GM12878 (cell line): ENCODE results near the gene PLIN3.
A peak's percentile ranks its signal among the peaks of the same experiment; 100 is the strongest.

Experiments used
- CEBPB ChIP-seq, 2 experiments: fragments of 150-350 bp in 1 of 2; IDR thresholded peaks; 2 replicates each; pipeline ENCODE4 v1.6.1; 2012 to 2014; ENCODE audit warnings: low read depth in 2 of 2, low read length in 2 of 2, borderline replicate concordance in 1 of 2, inconsistent platforms in 1 of 2
- CREB1 ChIP-seq: IDR thresholded peaks from 2 replicates; pipeline ENCODE4 v1.6.1; 2012; ENCODE audit warnings: low read depth, mild to moderate bottlenecking, inconsistent platforms
- CTCF ChIP-seq, 3 experiments: IDR thresholded peaks in 2 of 3; conservative IDR thresholded peaks in 1 of 3; 2 replicates each; pipeline ENCODE4 v1.5.1; 2011; ENCODE audit warnings: low read depth in 3 of 3, low read length in 3 of 3, mild to moderate bottlenecking in 3 of 3, control low read depth in 2 of 3, moderate library complexity in 2 of 3, inconsistent platforms in 1 of 3, mixed read lengths in 1 of 3; ENCODE audit not compliant: control insufficient read depth in 2 of 3, insufficient read depth in 1 of 3; ENCODE audit errors: extremely low read depth in 1 of 3
- DPF2 ChIP-seq: fragments of 450-650 bp; IDR thresholded peaks from 2 replicates; pipeline ENCODE4 v1.6.1; 2017; ENCODE audit warnings: mild to moderate bottlenecking
- EP300 ChIP-seq, 2 experiments: fragments of 150-350 bp in 1 of 2; IDR thresholded peaks; 2 replicates each; pipeline ENCODE4 v1.6.1; 2011 to 2012; ENCODE audit warnings: low read depth in 2 of 2, low read length in 2 of 2, borderline replicate concordance in 1 of 2, improper control_type of control experiment in 1 of 2, inconsistent platforms in 1 of 2; ENCODE audit not compliant: control insufficient read depth in 1 of 2
- GABPA ChIP-seq: IDR thresholded peaks from 2 replicates; pipeline ENCODE4 v1.6.1; 2014; ENCODE audit warnings: antibody characterized with exemption, low read depth, mild to moderate bottlenecking, inconsistent platforms
- HDAC2 ChIP-seq: fragments of 200-600 bp; sonication (generic); IDR thresholded peaks from 2 replicates; pipeline ENCODE4 v1.6.1; 2017
- HDGF ChIP-seq: fragments of 450-650 bp; IDR thresholded peaks from 2 replicates; pipeline ENCODE4 v1.6.1; 2016; ENCODE audit warnings: antibody characterized with exemption
- SMC3 ChIP-seq: IDR thresholded peaks from 2 replicates; pipeline ENCODE4 v1.6.1; 2011; ENCODE audit warnings: low read length, improper control_type of control experiment, borderline replicate concordance
- TAF1 ChIP-seq: IDR thresholded peaks from 2 replicates; pipeline ENCODE4 v1.6.1; 2011; ENCODE audit warnings: mild to moderate bottlenecking, low read depth, low read length, borderline replicate concordance

- TF ChIP-seq SMC3 (peak; percentile 18; the same call in 1 of the 2 replicates), HDAC2 (no peak), CTCF (IDR thresholded peaks at IDR 0.05 in 2 of 3, conservative IDR thresholded peaks at IDR 0.05 in 1 of 3; ENCODE audit: control insufficient read depth in 2 of 3, extremely low read depth in 1 of 3, insufficient read depth in 1 of 3, low read depth in 3 of 3, low read length in 3 of 3) (peak; percentile 16 to 39 (median 19); a peak in 2 of 6 replicates), CREB1 (no peak), CEBPB (IDR thresholded peaks at IDR 0.05; ENCODE audit: borderline replicate concordance in 1 of 2, low read depth in 2 of 2, low read length in 2 of 2) (no peak), GABPA (no peak), HDGF (no peak), EP300 (IDR thresholded peaks at IDR 0.05; ENCODE audit: borderline replicate concordance in 1 of 2, control insufficient read depth in 1 of 2, low read depth in 2 of 2, low read length in 2 of 2) (peak in 1 of 2 experiments; percentile 54; a peak in 1 of 4 replicates), TAF1 (no peak; the same call in 1 of the 2 replicates), DPF2 (peak; percentile 59; the same call in 1 of the 2 replicates)
Measured at GRCh38 chr19:4829001-4829712, 38.3 kb downstream of the PLIN3 start.
